SK-N-SH treated with all-trans-retinoic acid at 6 μM for 48 hours (cell line): ENCODE data around the gene CAMKK2.

Experiments used
- CSDC2 ChIP-seq: fragments of 250-450 bp; sonication (Bioruptor Pico); IDR thresholded peaks from 2 replicates; pipeline ENCODE4 v1.5.0; 2020; ENCODE audit warnings: mild to moderate bottlenecking, moderate library complexity
- ZC3H10 ChIP-seq: fragments of 250-450 bp; sonication (Bioruptor Pico); IDR thresholded peaks from 2 replicates; pipeline ENCODE4 v1.5.1; 2021; ENCODE audit warnings: mild to moderate bottlenecking, moderate library complexity
- ZNF8 ChIP-seq: fragments of 450-650 bp; formaldehyde crosslinking; IDR thresholded peaks from 2 replicates; pipeline ENCODE4 v1.5.0; 2020; ENCODE audit warnings: mild to moderate bottlenecking, moderate library complexity

Gene CAMKK2

GRCh38 chr12:121188227-121188626, 108.3 kb downstream of the CAMKK2 start (continued):
- TF ChIP-seq ZC3H10 (CRISPR knock-in tag): no peak
- TF ChIP-seq CSDC2: no peak
- no peak for TF ChIP-seq ZNF8 (CRISPR knock-in tag)
